Measurements from ENCODE around the gene EIF6.

DNA sequence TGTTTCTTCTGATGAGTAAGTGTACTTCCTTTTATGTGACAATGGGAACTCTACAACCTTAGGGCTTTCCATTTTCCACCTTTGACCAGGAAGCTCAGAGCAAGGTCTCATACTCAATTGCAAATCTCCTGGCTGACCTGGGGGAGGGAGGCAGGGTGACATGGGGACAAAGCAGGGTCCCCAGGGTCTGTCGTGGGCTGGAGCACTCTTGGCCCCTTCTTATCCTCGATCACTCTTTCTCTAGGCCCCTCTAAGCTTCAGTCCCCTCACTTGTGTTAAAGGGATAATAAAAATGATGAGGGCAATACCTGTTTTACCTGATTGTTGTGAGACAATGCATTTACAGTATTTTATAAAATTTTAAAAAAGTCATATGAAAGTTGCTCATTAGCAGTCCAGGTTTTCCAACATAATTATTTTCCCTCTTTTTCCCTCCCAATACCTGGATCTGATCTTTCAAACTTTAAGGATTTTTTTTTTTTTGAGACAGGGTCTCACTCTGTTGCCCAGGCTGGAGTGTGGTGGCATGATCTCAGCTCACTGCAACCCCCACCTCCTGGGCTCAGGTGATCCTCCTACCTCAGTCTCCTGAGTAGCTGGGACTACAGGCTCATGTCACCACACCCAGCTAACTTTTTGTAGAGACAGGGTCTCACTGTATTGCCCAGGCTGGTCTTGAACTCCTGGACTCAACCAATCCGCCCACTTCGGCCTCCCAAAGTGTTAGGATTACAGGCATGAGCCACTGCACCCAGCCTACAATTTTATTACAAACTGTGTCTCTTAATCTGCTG lies 16.1 kb upstream of the EIF6 start:
- TF ChIP-seq POLR2AphosphoS5 (IDR thresholded peaks at IDR 0.05; ENCODE audit: low read depth, low read length) (no peak), TAF1 (IDR thresholded peaks at IDR 0.05; ENCODE audit: borderline replicate concordance, low read depth, low read length) (no peak)

All from GM12892 (cell line).